SU-DHL-6 (cell line): Measurements from ENCODE around the gene CELSR2.

Experiments used
- CTCF ChIP-seq: fragments of 200-600 bp; sonication (generic); IDR thresholded peaks from one replicate; pipeline ENCODE4 v1.5.1; 2017; ENCODE audit warnings: antibody characterized with exemption, mild to moderate bottlenecking, low read length, moderate library complexity; ENCODE audit not compliant: insufficient read depth, poor library complexity, severe bottlenecking
- EZH2phosphoT487 ChIP-seq: fragments of 200-600 bp; sonication (generic), shearing (Covaris generic); conservative IDR thresholded peaks from 2 replicates; pipeline ENCODE4 v1.6.1; 2018; ENCODE audit warnings: mild to moderate bottlenecking, antibody characterized with exemption, low read length, moderate library complexity, mixed read lengths

GRCh38 chr1:109296782-109297181 lies 47.4 kb downstream of the CELSR2 start:
- TF ChIP-seq CTCF (no peak), EZH2phosphoT487 (no peak)
